Measurements from ENCODE around the gene TAF8. TPM values are rescaled to one million over a fixed set of nuclear protein-coding genes. Genes with fewer than 3 reads are reported as not detected.

Gene TAF8
- total and polyA plus RNA-seq, 8 donors: 3.8 to 24.6 (median 12.6) TPM

- Histone ChIP-seq H3K27me3 (no peaks in the 10 kb centered on the region), H3K4me3 (peak overlapping the region; percentile 65 to 86 (median 72)), H3K9me3 (no peaks in the 10 kb centered on the region), H3K4me1 (peaks cover 40 to 71% (median 64%) of the 10 kb centered on the region in 4 donors), H3K36me3 (peaks cover 22 to 47% (median 45%) of the 10 kb centered on the region in 4 donors), H3K27ac (peak overlapping the region in 3 of 5 donors; percentile 92 to 95 (median 93))
- TF ChIP-seq EP300 (IDR thresholded peaks at IDR 0.05): no peak
- 9 to 19% (median 15%) methylated on average over 8 of the region's 8 CpGs for WGBS, 5 donors
- intact Hi-C loops (cut with DNase I; ENCODE audit: low total_unique reads): no loop called here
- no peak for DNase-seq
Observed at GRCh38 chr6:42051268-42051653, 937 bp downstream of the TAF8 start.

DNA sequence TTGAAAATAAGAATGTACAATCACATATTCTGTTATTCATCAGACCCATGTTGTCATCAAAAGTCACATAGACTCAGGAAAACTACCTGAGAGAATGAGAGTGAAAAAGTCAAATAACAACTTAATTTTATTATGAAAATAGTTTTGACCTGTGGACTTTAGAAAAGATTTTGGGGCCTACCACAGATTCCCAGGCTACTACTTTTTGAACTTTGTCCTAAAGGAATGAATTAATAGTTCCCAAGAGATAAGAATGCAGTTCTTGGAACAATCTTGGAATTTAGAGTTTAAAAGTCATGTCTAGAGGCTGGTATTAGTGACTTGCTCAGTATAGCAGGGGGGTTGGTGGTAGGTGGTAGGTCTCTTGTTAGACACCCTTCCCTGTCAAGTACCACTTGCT, 3.3 kb downstream of the TAF8 start:
- DNase-seq: no peak
- H3K4me3 ChIP-seq: no peak overlapping the region
- H3K36me3 ChIP-seq: peaks cover 45 to 71% (median 69%) of the 10 kb centered on the region in 4 donors
- TF ChIP-seq EP300 (IDR thresholded peaks at IDR 0.05) (no peak), POLR2A (IDR thresholded peaks at IDR 0.05) (no peak), POLR2AphosphoS5 (IDR thresholded peaks at IDR 0.05) (no peak)
- TF ChIP-seq, protein P1, sequence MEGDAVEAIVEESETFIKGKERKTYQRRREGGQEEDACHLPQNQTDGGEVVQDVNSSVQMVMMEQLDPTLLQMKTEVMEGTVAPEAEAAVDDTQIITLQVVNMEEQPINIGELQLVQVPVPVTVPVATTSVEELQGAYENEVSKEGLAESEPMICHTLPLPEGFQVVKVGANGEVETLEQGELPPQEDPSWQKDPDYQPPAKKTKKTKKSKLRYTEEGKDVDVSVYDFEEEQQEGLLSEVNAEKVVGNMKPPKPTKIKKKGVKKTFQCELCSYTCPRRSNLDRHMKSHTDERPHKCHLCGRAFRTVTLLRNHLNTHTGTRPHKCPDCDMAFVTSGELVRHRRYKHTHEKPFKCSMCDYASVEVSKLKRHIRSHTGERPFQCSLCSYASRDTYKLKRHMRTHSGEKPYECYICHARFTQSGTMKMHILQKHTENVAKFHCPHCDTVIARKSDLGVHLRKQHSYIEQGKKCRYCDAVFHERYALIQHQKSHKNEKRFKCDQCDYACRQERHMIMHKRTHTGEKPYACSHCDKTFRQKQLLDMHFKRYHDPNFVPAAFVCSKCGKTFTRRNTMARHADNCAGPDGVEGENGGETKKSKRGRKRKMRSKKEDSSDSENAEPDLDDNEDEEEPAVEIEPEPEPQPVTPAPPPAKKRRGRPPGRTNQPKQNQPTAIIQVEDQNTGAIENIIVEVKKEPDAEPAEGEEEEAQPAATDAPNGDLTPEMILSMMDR (IDR thresholded peaks at IDR 0.05): no peak
- H3K4me1 ChIP-seq: peaks cover 27 to 54% (median 45%) of the 10 kb centered on the region in 4 donors
- no peak overlapping the region for H3K27ac ChIP-seq
- no peaks in the 10 kb centered on the region for H3K9me3 ChIP-seq
- no peaks in the 10 kb centered on the region for H3K27me3 ChIP-seq
- intact Hi-C loops (cut with DNase I; ENCODE audit: low total_unique reads): no loop called here

DNA sequence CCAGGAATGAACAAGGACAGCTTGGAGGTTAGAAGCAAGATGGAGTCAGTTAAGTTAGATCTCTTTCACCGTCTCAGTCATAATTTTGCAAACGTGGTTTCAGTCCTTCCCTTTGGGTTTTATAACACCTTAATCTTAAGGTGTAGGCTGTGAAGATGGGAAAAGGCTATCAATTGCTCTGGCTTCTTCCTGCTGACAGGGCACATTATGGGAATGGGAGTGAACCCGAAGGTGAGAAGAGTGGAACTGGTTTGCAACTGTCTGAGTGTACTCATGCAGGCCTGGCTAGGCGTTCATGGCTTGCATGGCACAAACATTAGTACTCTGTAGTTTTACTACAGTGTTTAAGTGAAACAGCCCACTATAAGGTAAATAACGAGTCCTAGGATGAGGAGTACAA, 9.4 kb downstream of the TAF8 start:
- no peaks in the 10 kb centered on the region for H3K27me3 ChIP-seq
- TF ChIP-seq, protein P1 (IDR thresholded peaks at IDR 0.05): no peak
- no peak for TF ChIP-seq EP300 (IDR thresholded peaks at IDR 0.05)
- TF ChIP-seq POLR2AphosphoS5 (IDR thresholded peaks at IDR 0.05): no peak
- no peak for TF ChIP-seq POLR2A (IDR thresholded peaks at IDR 0.05)
- H3K27ac ChIP-seq: no peak overlapping the region
- intact Hi-C loops (cut with DNase I; ENCODE audit: low total_unique reads): no loop called here
- H3K36me3 ChIP-seq: peaks cover 71 to 100% (median 100%) of the 10 kb centered on the region in 4 donors
- no peak overlapping the region for H3K4me3 ChIP-seq
- DNase-seq: no peak
- H3K9me3 ChIP-seq: no peaks in the 10 kb centered on the region
- no peaks in the 10 kb centered on the region for H3K4me1 ChIP-seq
- WGBS, 5 donors: 94 to 97% (median 96%) methylated on average over 5 of the region's 5 CpGs

- H3K9me3 ChIP-seq: no peaks in the 10 kb centered on the region
- TF ChIP-seq EP300 (IDR thresholded peaks at IDR 0.05): no peak
- no peak for TF ChIP-seq POLR2AphosphoS5 (IDR thresholded peaks at IDR 0.05)
- no peak for TF ChIP-seq POLR2A (IDR thresholded peaks at IDR 0.05)
- TF ChIP-seq, protein P1 (IDR thresholded peaks at IDR 0.05): no peak
Observed at GRCh38 chr6:42066156-42066675, 15.9 kb downstream of the TAF8 start.

DNA sequence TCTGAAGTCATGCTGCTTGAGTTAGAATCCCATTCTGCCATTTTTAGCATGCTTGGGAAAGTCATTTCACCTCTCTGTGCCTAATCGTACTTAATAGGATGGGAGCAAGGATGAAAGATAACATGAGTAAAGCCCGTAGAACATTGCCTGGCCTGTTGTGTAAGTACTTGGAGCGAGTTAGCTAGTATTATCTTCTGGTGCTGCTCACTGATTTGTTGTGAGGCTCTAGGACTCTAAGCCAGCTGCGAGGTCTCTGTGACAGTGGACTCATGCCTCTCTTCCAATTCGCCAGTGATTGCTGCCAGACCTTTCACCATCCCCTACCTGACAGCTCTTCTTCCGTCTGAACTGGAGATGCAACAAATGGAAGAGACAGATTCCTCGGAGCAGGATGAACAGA, 17.8 kb downstream of the TAF8 start:
- DNase-seq: no peak
- 87 to 96% (median 93%) methylated on average over 7 of the region's 7 CpGs for WGBS, 5 donors
- Histone ChIP-seq H3K4me3 (no peak overlapping the region), H3K36me3 (peaks cover 79 to 100% (median 100%) of the 10 kb centered on the region in 4 donors), H3K9me3 (no peaks in the 10 kb centered on the region), H3K27me3 (no peaks in the 10 kb centered on the region), H3K4me1 (no peaks in the 10 kb centered on the region), H3K27ac (no peak overlapping the region)
- intact Hi-C loops (cut with DNase I; ENCODE audit: low total_unique reads): no loop called here
- TF ChIP-seq POLR2A (IDR thresholded peaks at IDR 0.05) (no peak), EP300 (IDR thresholded peaks at IDR 0.05) (no peak), POLR2AphosphoS5 (IDR thresholded peaks at IDR 0.05) (no peak)
- TF ChIP-seq, protein P1 (IDR thresholded peaks at IDR 0.05): no peak

More at GRCh38 chr6:42066156-42066675, 15.9 kb downstream of the TAF8 start:
- Histone ChIP-seq H3K4me1 (no peaks in the 10 kb centered on the region), H3K27ac (no peak overlapping the region), H3K27me3 (no peaks in the 10 kb centered on the region), H3K4me3 (no peak overlapping the region), H3K36me3 (peaks cover 79 to 100% (median 100%) of the 10 kb centered on the region in 4 donors)
- DNase-seq: no peak
- WGBS, 5 donors: 90 to 97% (median 95%) methylated on average over 12 to 13 of the region's 13 CpGs
- intact Hi-C loops (cut with DNase I; ENCODE audit: low total_unique reads): no loop called here

Data from stomach (tissue), 9 donors.